B cell (primary cell): ENCODE measurements around the gene MAEA. TPM values are rescaled to one million over a fixed set of nuclear protein-coding genes. Genes with fewer than 3 reads are reported as not detected.

Experiments
- ATAC-seq: fragments of 200-7000 bp; cut with Tn5 transposase; one replicate; pipeline ENCODE4 v1.10.0; 2021; ENCODE audit warnings: low read depth, mild to moderate bottlenecking, moderate number of reproducible peaks, moderate library complexity
- CTCF ChIA-PET: fragments of 350-600 bp; sonication (Branson Sonifier 250); formaldehyde crosslinking; loops from one replicate; lab custom pipeline; 2021; ENCODE audit warnings: antibody characterized with exemption, inconsistent platforms; lab: Charles Lee
- POLR2A ChIA-PET: fragments of 350-600 bp; sonication (Branson Sonifier 250); formaldehyde crosslinking; loops from one replicate; lab custom pipeline; 2021; ENCODE audit warnings: antibody characterized with exemption; lab: Charles Lee
- DNase-seq: peaks from one replicate; pipeline ENCODE4 v3.0.0; 2013
- H2AFZ ChIP-seq: 2 replicates; pipeline ENCODE4 v1.6.1; 2012; ENCODE audit warnings: mild to moderate bottlenecking, low read depth, low read length; ENCODE audit not compliant: insufficient read depth, poor library complexity, severe bottlenecking
- H3K27ac ChIP-seq, 2 donors: 1 replicate in 1 of 2; 2 replicates in 1 of 2; pipeline ENCODE4 v1.5.1; 2012 to 2013; ENCODE audit warnings: low read length in 2 of 2, mild to moderate bottlenecking in 2 of 2, moderate library complexity in 1 of 2
- H3K27me3 ChIP-seq, 4 experiments: fragments of 200-600 bp in 1 of 4; sonication (generic) in 1 of 4; replicated peaks in 1 of 4; 1 replicate in 2 of 4; 2 replicates in 2 of 4; pipeline versions ENCODE4 v1.6.1 to v1.7.0; 2013 to 2016; ENCODE audit warnings: low read length in 3 of 4, mild to moderate bottlenecking in 2 of 4, mixed read lengths in 1 of 4, moderate library complexity in 1 of 4; ENCODE audit not compliant: insufficient read depth in 4 of 4, control insufficient read depth in 3 of 4; ENCODE audit errors: control extremely low read depth in 1 of 4
- H3K36me3 ChIP-seq, 2 experiments: replicated peaks in 1 of 2; 1 replicate in 1 of 2; 2 replicates in 1 of 2; pipeline versions ENCODE4 v1.6.1 to v1.7.1; 2013; ENCODE audit warnings: low read length in 1 of 2; ENCODE audit not compliant: insufficient read depth in 2 of 2, control insufficient read depth in 1 of 2; ENCODE audit errors: control extremely low read depth in 1 of 2, extremely low read depth in 1 of 2
- H3K4me1 ChIP-seq, 2 donors: fragments of 200-600 bp in 1 of 2; sonication (generic) in 1 of 2; 1 replicate in 1 of 2; 2 replicates in 1 of 2; pipeline versions ENCODE4 v1.5.1 to v1.6.1; 2013 to 2017; ENCODE audit warnings: low read length in 2 of 2; ENCODE audit not compliant: control insufficient read depth in 2 of 2, insufficient read depth in 2 of 2
- H3K4me2 ChIP-seq: replicated peaks from 2 replicates; pipeline ENCODE3; 2012; ENCODE audit warnings: mild to moderate bottlenecking, low read depth, low read length; ENCODE audit not compliant: poor library complexity, severe bottlenecking
- H3K4me3 ChIP-seq, 5 experiments: fragments of 200-600 bp in 1 of 5; sonication (generic) in 1 of 5; 1 replicate in 3 of 5; 2 replicates in 2 of 5; pipeline versions ENCODE4 v1.5.1 to v1.7.0; 2011 to 2016; ENCODE audit warnings: low read length in 4 of 5, mild to moderate bottlenecking in 4 of 5, low read depth in 2 of 5, control low read depth in 1 of 5, moderate library complexity in 1 of 5; ENCODE audit not compliant: insufficient read depth in 1 of 5; ENCODE audit errors: control extremely low read depth in 1 of 5, extremely low read depth in 1 of 5
- H3K79me2 ChIP-seq: fragments of 200-600 bp; sonication (generic); one replicate; pipeline ENCODE4 v1.6.0; 2016; ENCODE audit warnings: low read length; ENCODE audit not compliant: control insufficient read depth, insufficient read depth
- H3K9ac ChIP-seq: fragments of 200-600 bp; sonication (generic); 2 replicates; pipeline ENCODE4 v1.6.1; 2017; ENCODE audit warnings: mild to moderate bottlenecking, low read length, moderate library complexity
- H3K9me3 ChIP-seq, 3 donors: one replicate each; pipeline versions ENCODE4 v1.6.1 to v1.7.1; 2013; ENCODE audit warnings: low read length in 2 of 3; ENCODE audit not compliant: control insufficient read depth in 2 of 3, insufficient read depth in 1 of 3; ENCODE audit errors: control extremely low read depth in 1 of 3
- H4K20me1 ChIP-seq: 2 replicates; pipeline ENCODE4 v1.6.0; 2012; ENCODE audit warnings: mild to moderate bottlenecking, low read length; ENCODE audit not compliant: insufficient read depth, control insufficient read depth, poor library complexity, severe bottlenecking
- H3K27ac Mint-ChIP-seq: one replicate; pipeline ENCODE4 v1.8.0; 2021; ENCODE audit warnings: mixed read lengths
- H3K27me3 Mint-ChIP-seq: one replicate; pipeline ENCODE4 v1.8.0; 2021; ENCODE audit warnings: mixed read lengths
- H3K4me1 Mint-ChIP-seq: one replicate; pipeline ENCODE4 v1.8.0; 2021; ENCODE audit warnings: mixed read lengths
- H3K4me3 Mint-ChIP-seq: one replicate; pipeline ENCODE4 v1.8.0; 2021; ENCODE audit warnings: mixed read lengths
- H3K9me3 Mint-ChIP-seq: one replicate; pipeline ENCODE4 v1.8.0; 2022; ENCODE audit warnings: mixed read lengths; ENCODE audit not compliant: insufficient read depth
- CTCF ChIP-seq: fragments of 200-600 bp; IDR thresholded peaks from one replicate; pipeline ENCODE4 v1.8.0; 2022; ENCODE audit warnings: antibody characterized with exemption, mild to moderate bottlenecking
- EZH2 ChIP-seq: IDR thresholded peaks from 2 replicates; pipeline ENCODE4 v1.6.1; 2012; ENCODE audit warnings: borderline replicate concordance, low read depth, mild to moderate bottlenecking, moderate library complexity, low read length; ENCODE audit not compliant: insufficient read depth, poor library complexity, severe bottlenecking
- WGBS: methylation state at CpG from one replicate; pipeline ENCODE4 v1.1.5; 2013; ENCODE audit warnings: missing lambda C conversion rate; ENCODE audit not compliant: insufficient coverage; 5-methylcytosine and 5-hydroxymethylcytosine counted together
- intact Hi-C: fragments of 100-400 bp; cut with micrococcal nuclease; formaldehyde crosslinking; loops from one replicate; pipeline ENCODE4 v1.10.0; 2022
- polyA plus RNA-seq: library from polyadenylated mRNA; depleted of rRNA; stranded (reverse); fragments of >200 nt; gene quantifications from 2 replicates; pipeline ENCODE4 v1.2.3, GENCODE V29; 2012
- total RNA-seq, 2 donors: library from RNA; stranded (reverse); fragments of 120-200 nt in 1 of 2; gene quantifications; 1 replicate in 1 of 2; 2 replicates in 1 of 2; pipeline versions ENCODE4 v1.2.3 to v1.2.4, GENCODE V29; 2013 to 2022

Gene MAEA
- total and polyA plus RNA-seq, 2 donors (not counting 1 experiment from before 2014, with no cell fraction given) = 106 to 107 TPM

- 7% methylated on average over 41 of the region's 48 CpGs for WGBS
- ChIA-PET CTCF (interaction anchor here (0.8 to 4.3 kb wide), 7 partner anchors 20 to 116 kb away, joined by 4 to 23 read pairs (median 4); partner anchors contain the start of gene UVSSA), POLR2A (interaction anchor here (0.6 to 4.9 kb wide), 5 partner anchors 21 to 110 kb away, joined by 3 to 41 read pairs (median 7); partner anchors contain the start of genes SPON2 and UVSSA)
- Histone ChIP-seq H3K27me3 (no peaks in the 10 kb centered on the region), H3K4me3 (peak overlapping the region; percentile 51 to 90 (median 87)), H4K20me1 (peaks cover 59% of the 10 kb centered on the region), H3K9ac (peak overlapping the region; percentile 95), H3K4me1 (peaks cover 58 to 71% of the 10 kb centered on the region in 2 donors), H3K36me3 (peaks cover 0 to 3% of the 10 kb centered on the region in 2 experiments), H3K27ac (peak overlapping the region; percentile 82 to 85), H3K79me2 (peaks cover 77% of the 10 kb centered on the region), H3K4me2 (peak overlapping the region; percentile 97), H2AFZ (peak overlapping the region; percentile 71), H3K9me3 (no peaks in the 10 kb centered on the region)
- DNase-seq = peak; percentile 45
- Mint-ChIP-seq H3K4me1 (peaks cover 70% of the 10 kb centered on the region), H3K27me3 (no peaks in the 10 kb centered on the region), H3K9me3 (no peaks in the 10 kb centered on the region), H3K27ac (peak overlapping the region; percentile 89), H3K4me3 (peak overlapping the region; percentile 89)
- ATAC-seq = no peak
- TF ChIP-seq EZH2 (no peak), CTCF (no peak)
- intact Hi-C loops = no loop called here
Measured at GRCh38 chr4:1246901-1247863, 42.5 kb upstream of the MAEA start.
